HG03175 (cell line): Measurements from ENCODE around the gene EN1.
A peak's percentile ranks its signal among the peaks of the same experiment; 100 is the strongest.

ENCODE experiments used
- ATAC-seq: cut with Tn5 transposase; IDR thresholded peaks from one replicate; pipeline ENCODE4 v1.9.1; 2021; ENCODE audit warnings: mild to moderate bottlenecking, moderate library complexity; ENCODE audit not compliant: unreplicated experiment

Gene EN1

DNA sequence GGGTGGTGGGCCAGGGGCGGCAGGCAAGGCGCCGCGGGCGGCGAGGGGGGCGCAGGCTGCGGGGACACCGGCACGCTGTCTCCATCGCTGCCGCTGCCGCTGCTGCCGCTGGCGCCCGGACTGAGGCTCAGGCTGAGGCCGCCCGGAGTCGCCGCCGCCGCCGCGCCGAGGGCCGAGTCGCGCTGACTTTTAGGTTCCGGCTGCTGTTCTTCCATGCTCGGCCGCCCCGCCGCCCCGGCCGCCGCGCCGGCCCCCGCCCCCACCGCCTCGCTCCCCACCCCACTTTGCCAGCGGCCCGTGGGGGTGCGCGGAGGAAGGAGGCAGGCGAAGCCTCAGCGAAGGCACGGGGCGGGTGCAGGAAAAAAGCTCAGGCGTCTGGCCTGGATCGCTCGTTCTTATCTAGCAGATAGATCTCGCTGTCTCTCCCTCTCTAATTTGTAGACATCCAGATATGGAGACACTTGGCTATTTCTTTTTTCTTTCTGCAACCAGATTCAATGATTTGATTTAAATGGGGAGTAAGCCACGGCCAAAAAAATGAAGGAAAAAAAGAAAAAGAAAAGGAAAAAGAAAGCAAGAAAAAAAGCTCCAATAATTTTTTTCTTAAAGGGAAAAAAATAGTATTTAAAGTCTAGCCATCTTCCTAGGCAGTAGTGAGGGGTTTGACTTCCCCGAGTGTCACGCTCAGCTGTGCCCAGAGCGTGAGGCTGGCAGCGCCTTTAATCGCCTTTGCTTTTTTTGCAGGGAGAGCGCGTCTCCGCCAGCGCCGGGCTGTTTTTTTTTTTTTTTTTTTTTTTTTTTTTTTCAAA lies at the start of gene EN1:
TSS of gene EN1 (minus strand) at position 696 of the 809 bp plus-strand sequence. CDS start at position 215, 481 bp downstream.
- no peak for ATAC-seq

DNA sequence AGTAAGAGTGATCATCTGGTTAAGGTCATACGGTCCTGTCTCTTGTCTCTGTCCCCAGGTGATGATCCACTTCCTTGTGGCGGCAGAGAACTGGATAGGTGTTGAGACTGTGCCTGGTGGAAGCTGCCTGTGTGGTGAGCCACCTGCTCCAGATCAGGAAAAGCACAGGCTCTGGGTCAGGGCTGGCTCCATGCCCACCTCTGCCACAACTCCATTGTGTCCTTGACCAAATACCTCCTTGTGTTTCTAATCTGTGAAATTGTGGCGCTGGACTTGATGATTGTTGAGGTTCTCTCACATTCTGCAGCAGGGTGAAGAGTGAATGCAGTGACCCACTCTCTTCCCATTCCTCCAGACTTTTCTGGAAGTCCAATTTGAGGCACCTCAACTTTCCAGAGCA lies 45.7 kb upstream of the EN1 start:
- no peak for ATAC-seq

DNA sequence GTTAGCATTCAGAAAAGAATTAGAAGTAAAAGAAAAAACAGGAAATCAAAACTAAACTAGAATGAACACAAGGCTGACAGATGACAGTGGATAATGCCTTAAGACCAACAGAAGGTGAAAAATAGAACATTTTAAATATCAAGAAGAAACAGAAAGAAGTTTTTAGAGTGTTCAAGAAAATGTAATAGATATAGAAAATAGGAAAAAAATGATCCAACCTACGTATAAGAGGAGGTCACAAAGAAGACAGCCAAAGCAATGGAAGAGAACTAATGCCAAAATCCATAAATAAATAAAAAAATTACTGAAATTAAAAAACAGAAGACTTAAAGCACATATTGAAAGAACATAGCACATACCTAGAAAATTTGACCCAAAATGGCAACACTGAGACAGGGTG lies 42.5 kb upstream of the EN1 start:
- ATAC-seq = no peak

DNA sequence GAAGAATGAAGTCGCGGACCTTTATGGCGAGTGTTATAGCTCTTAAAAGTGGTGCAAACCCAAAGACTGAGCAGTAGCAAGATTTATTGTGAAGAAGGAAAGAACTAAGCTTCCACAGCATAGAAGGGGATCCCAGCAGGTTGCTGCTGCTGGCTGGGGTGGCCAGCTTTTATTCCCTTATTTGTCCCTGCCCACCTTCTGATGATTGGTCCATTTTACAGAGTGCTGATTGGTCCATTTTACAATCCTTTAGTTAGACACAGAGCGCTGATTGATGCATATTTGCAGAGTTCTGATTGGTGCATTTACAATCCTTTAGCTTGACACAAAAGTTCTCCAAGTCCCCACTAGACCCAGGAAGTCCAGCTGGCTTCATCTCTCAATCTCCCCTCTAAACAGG lies 36.3 kb upstream of the EN1 start:
- no peak for ATAC-seq

DNA sequence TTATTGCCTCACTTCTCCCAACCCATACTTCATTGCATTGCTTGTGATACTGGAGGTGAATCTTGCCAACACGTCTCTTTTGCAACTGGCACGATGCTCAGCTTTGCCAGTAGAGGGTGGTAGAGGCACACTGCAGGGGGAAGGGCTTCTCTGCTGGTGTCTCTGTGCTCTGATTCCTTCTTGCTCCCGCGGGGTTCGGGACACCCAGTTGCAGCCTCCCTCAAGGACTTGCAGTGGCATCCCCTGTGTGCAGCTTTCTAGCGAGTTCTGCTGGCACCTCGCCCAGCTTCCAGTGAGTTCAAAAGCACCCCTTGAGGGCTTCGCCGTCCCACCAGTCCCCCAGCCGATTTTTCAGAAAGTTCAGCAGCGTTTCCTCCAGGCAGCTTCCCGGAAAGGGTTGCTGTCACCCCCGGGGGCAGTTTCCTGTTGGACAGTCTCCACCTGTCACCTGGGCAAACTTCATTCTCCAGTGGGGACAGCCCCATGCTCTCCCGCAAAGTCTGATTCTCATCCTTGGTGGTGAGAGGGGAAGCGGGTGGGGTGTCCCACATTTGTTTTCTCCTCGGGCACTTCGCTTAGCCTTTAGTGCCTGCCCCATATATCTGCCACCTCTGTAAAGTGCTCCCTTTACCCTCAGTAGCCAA lies 35.4 kb upstream of the EN1 start:
- peak; percentile 83 for ATAC-seq

DNA sequence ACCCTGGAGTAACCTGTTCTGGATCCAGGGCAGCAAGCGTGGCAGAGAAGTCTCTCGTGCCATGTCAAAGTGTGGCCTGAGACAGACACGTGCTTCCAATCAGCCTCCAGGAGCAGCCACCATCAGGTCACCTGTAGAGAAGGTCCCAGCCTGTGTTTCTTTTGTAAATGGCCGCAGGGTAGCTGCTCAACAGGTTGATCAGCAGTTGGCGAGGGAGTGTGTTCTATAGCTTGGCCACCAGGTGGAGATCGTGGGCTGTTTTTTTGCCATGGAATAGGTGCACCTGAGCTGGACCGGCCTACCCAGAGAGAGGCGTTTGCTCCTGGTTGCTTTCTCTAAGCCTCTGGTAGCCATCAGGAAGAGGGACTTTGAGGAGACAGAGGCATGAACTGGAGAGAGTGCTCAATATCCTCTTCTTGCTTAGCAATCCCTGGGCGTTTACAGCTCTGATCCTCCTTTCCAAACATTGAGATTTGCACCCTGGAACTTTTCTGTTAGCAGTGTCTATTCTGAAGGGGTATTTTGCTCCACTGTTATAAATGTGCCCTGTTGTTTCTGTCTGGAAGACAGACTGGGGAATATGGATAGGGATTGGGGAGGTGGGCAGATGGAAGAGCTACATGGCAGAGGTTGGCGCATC lies 34.2 kb upstream of the EN1 start:
- ATAC-seq = peak; percentile 91

DNA sequence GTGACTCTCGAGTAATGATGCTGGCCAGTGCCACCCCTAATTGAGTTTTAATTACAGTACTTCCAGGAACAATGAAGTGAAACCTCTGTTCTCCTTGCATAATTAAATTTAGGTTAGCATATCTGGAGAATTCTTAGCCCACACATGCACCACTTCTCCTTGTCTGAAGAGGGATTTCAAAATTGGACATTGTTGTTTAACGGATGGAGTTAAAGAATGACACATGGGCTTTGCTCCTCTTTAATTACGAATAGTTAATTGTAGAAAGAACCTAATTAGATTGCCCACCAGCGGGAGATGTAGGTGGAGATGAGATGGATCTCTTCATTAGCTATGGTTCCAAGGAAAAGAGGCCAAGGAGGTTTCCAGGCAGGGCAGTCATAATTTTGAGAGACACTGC lies 33.1 kb upstream of the EN1 start:
- no peak for ATAC-seq

DNA sequence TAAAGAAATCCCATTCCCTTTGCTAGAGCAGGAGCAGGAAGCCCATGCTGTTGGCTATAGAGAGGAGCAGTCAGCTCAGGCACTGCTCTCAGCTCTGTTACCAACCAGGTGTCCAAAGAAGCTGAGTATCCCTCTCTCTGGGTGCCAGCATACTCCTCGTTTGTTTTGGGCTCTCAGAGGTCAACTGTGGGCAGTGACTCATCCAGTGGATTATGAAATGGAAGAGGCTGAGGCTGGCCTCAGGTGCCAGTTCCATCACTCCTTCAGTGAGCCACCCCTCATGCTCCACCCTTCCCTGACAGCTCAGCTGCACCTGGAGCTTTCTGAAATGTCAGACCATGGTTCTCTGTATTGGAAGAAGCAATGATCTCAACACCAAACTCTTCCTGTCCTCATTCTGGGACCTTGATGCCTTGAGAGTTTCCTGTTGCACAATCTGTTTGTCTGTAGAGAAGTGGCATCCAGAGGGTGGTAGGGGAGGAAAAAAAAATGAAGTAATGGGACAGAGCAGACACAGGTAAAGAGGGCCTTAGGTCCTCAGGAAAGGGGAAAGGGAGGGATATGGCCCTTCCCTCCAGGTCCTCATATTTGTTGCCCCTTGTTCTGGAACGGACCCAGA lies 31.2 kb upstream of the EN1 start:
- no peak for ATAC-seq

DNA sequence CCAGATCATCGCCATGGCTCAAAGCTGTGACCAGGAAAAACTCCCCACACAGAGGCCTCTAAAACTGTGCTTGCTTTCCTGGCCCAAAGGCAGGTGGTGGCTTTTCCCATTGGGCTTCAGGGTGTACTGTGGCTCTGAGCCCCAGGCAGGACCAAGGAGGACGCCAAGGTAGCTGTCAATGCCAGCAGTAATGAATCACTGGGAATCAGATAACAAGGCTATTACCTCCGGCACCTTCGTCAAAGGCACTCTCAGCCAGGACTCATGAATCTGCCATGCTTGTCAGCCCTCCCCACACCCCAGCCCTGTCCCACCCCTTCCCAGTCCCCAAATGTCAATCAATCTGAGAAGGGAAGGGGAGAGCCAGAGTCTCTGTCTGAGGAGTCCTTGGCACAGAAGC lies 27.9 kb upstream of the EN1 start:
- no peak for ATAC-seq

DNA sequence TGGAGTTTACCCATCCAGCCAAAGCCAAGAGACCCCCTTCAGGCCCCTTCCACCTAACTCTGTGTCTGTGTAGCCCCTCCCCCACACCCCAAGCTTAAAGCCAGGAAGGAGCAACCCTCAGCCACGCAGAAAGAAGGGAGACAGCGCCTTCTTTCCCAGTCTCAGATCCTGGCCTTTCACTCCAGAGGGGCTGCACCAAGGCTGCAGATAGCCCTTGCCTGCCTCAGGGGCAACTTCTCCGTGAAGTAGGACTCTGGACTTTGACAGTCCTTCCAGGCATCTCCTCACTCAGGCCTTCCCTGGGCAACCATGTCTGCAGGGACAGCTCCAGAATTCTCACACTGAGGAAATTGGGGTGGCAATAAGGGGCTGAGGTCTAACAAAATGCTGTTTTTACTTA lies 26.9 kb upstream of the EN1 start:
- ATAC-seq = no peak

DNA sequence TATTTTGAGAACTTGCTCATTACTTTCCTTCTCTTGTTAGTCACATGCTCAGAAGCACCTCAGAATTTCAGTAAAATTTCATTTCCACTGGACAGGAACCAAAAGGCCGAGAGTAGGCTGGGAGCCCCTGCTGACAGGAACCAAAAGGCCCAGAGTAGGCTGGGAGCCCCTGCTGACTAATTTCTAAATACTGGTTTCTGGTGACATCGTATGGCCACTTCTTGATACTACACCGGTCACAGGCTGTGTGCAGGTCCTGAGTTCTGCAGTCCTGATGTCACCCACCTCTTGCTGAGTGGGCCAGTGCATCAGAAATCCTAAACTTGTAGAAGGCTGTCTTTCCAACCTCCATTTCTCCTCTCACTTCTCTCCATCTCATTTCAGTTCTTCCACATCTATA lies 17.7 kb upstream of the EN1 start:
- peak; percentile 97 for ATAC-seq

DNA sequence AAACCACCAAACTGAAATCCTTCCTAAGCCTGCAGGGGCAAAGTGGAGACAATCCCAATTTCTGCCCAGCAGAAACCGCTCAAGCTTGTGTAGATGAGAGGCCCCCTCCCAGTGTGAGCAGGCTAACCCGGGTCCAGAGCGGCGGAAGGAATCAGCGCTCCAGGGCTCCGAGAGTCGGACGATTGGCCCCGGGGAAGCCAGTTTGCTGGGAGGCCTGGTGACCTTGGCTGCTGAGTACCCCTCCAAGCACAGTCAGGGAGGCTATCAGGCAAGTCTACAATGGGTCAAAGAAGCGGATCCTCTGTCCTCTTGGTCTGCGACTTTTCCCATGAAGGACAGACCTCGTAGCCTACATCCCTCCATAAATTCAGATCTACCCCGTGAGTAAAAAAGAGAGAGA lies 16.8 kb upstream of the EN1 start:
- no peak for ATAC-seq

DNA sequence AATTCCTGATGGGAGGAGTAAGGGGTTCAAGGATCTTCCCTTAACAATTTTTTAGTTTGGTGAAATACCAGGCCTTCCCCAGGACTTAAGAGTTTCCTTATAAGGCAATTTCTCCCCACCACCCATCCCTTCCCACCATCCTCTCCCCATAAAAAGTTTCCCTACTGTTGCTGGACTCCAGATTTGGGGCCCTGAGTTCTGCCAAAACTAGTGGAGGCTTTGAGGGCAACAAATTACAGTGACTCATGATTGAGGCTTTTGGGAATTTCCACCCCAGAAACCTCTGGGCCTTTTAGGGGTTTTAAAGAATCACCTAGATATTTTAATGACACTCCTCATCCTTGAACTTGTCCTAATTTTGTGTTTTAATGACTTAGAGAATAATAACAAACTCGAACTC lies 14.3 kb upstream of the EN1 start:
- no peak for ATAC-seq

DNA sequence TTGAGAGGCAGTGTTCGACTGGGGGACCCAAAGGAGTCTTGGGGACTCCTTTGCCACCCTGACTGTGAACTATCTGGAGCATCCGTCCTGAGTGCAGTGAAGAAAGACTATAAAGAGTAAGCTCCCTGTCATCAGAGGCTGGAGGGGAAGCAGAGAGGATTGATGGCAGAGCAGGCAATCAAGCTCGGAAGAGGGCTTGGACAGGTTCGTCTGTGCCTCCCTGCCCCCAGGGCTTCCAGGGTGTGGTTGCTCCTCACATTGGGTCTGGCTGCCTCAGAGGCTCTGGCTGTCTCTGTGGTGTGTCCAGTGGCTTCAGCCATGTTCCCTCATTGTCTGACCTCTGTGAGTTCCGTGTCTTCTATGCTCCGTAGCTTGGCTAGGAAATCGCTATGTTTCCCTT lies 13.8 kb upstream of the EN1 start:
- no peak for ATAC-seq

DNA sequence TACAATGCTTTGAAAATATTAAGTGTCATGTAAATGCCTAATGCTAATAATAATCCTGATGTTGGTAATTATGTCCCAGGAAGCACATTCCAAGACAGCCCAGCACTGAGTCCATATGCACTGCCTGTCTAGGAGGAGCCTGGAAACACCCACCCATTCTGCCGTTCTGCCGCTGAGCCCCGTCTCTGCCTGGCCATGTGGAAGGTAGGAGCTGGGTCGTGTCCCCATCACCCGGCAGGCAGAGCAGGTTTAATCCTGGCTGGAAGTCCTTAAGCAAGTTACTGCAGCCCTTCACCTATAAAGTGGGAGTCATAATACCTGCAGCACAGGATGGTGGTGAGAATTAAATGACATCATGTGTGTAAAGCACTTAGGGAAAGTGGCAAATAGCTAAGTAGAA lies 13.1 kb upstream of the EN1 start:
- ATAC-seq = no peak

DNA sequence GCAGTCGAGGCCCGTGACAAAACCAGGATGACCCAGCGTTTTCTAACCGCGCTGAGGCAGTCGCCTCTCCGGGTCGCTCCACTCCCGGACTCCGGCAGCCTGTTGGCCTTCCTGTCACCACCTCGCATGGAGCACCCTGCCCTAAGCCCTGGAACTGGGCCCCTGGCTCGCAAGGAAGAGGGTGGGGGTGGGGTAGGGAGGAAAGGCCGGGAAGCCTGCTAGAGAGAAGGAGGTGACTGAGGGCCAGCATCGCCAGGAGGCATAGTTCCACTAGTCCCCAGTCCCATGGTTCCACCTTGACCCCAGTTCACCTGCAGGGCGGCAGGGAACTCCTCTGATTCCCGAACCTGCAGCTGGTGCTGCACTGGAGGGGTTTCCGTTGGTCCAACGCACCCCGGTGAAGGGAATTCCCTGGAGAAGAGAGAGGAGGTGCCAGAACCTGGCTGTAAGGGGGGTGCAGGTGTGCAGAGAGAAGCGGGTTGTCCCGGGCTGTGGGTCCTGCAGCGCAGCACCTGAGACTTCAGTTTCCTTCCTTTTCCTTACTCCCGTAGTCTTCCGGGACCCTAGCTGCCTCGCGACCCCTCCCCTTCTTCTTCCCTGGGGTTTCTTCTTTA lies 11.8 kb upstream of the EN1 start:
- no peak for ATAC-seq

DNA sequence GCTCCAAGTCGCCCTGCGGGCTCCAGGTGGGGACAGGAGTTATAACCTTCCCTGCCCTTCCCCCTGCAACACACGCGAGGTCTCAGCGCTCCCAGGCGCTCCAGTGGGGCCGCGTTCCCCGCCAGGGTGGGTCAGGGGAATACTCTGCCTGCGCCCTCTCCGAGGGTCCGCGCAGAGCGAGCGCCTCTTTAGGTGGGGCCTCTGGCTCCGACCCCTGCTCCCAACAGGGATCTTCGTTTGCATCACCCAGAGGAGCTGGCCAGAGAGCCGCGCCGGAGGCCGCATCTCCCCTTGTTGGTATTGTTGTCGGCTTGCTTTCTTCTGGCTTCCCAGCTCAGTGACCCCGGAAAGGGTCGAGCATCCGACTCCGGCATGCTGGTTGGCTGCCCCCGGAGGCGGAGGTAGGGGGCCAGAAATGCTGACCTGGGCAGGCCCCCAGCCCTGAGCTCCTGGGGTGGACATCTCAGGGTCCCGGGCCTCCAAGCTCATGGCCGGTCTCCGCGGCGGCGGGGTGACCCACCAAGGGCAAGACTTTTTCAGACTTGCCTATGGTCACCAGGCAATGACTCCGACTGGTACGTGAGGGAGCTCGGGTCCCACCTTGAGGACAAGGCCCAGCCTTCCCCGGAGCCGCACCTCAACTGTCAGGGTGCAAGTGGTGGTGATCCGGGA lies 11.2 kb upstream of the EN1 start:
- ATAC-seq = no peak

DNA sequence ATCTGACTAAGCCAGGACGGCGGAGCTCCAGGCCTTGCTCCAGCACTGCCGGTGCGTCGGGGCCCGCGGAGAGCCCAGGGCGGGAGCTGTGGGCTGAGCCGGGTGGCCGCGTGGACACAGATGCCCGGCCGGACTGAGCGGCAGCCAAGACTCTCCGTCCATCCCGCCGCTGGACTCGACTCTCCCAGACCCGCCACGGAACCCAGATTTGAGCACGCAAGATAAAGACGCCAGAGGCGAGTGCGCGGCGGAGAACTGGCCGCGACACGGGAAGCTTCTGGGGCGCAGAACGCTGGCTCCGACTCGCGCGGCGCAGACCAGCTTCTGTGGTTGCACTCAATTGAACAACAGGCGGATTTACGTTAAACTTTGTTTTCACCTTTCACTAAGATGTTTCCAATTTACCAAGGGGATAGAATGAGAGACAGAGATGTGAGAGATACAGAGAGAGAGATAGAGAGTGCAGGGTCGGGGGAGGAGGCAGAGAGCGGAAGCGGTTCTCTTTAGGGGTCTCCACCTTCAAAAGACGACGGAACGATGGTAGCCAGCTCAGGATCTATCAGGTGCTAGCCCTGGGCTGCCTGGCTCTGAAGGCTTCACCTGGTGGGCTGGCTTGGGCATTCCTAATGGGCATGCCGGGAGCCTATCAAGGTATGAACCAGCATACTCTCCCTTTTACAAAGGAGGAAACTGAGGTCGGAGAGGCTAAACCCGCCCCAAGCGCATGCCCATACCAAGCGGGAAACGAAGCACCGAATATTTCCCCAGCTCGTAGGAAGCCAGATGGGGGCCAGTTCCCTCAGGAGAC lies 10.4 kb upstream of the EN1 start:
- no peak for ATAC-seq

DNA sequence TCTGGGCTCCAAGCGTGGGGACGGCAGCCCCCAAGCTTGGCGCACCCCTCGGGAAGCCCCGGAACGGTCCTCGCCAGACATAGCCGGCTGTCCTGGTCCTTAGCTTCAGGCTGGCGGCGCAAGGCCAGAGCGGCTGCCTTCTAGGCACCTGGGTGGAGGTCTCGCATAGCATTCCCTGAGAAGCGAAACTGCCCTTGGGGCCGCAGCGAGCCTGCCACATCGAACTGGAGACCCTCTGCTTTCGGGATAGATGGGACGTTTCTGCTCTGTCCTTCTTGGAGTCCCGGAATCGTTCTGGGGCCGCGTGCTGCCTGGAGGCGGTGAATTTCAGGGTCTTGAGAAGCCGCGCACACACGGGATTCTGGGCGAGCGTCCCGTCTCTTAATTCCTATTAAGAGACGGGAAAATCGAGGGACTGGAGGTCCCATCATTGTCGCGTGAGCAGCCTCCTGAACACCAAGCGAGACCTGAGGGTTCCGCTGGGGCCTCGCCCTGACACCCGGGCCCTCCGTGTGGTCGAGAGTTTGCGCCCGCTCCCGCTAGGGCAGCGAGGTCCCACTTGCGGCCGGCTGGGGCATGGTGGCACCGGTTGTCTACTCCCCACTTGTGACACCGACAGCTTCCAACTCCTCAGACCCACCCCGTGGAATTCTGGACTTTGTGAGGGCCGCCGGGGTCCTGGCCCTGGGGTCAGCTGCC lies 9.7 kb upstream of the EN1 start:
- ATAC-seq = no peak
